Measurements from ENCODE around the gene DIO1. TPM values are rescaled to one million over a fixed set of nuclear protein-coding genes. Genes with fewer than 3 reads are reported as not detected.

DIO1 gene
- total and polyA plus RNA-seq, 2 donors (not counting 1 experiment from before 2014, with no cell fraction given): not detected

DNA sequence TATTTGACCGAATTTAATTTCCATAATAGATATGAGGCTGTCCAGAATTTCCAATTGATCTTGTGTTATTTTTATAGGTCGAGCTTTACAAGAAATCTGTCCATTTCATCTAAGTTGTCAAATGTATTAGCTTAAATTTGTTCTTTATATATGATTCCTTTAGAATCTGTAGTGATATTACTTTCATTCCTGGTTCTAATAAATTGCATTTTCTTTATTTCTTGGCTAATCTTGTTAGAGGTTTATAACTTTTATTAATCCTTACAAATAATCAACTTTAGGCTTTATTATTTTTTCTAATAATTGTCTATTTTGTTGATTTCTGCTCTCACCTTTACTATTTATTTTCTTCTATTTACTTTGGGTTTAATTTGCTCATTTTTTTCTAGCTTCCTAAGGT is 37.5 kb downstream of the DIO1 start:
- ATAC-seq (ENCODE audit: low read depth): no peak
- H3K4me3 Mint-ChIP-seq: no peak overlapping the region
- CTCF ChIA-PET: interaction anchor here (0.6 kb wide), 1 partner anchor 113 kb away, joined by 3 read pairs; no protein-coding TSS in a partner anchor

DNA sequence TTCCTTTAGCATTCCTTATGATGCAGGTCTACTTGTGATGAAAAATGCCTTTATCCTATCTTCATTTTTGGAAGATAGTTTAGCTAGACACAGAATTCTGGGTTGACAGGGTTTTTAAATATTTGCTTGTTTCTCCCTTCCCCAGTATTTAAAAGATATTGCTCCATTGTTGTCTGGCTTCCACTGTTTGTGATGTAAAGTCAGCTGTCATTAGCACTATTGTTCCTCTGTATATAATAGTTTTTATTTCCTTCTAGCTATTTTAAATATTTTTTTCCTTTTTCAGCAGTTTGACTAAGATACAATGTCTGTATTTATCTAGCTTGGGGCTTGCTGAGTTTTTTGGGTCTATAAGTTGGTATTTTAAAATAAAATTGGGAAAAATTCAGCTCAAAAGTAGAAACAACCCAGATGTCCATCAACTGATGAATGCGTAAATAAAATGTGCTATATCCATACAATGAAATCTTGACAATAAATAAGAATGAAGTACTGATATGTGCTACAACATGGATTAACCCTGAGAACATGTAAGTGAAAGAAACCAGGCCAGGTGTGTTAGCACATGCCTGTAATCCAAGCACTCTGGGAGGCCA is 40.3 kb downstream of the DIO1 start:
- Histone ChIP-seq H3K4me2 (replicated peaks; ENCODE audit: low read depth, low read length, poor library complexity, severe bottlenecking) (no peak overlapping the region), H3K27ac (ENCODE audit: low read length in 2 of 2) (no peak overlapping the region), H3K36me3 (replicated peaks in 1 of 2; ENCODE audit: control extremely low read depth in 1 of 2, control insufficient read depth in 1 of 2, extremely low read depth in 1 of 2, insufficient read depth in 2 of 2, low read length in 1 of 2) (peaks cover 3 to 15% of the 10 kb centered on the region in 2 experiments), H3K4me3 (ENCODE audit: control extremely low read depth in 1 of 5, extremely low read depth in 1 of 5, insufficient read depth in 1 of 5, low read depth in 2 of 5, low read length in 4 of 5) (no peak overlapping the region), H3K27me3 (replicated peaks in 1 of 4; ENCODE audit: control extremely low read depth in 1 of 4, control insufficient read depth in 3 of 4, insufficient read depth in 4 of 4, low read length in 3 of 4) (no peaks in the 10 kb centered on the region), H3K9ac (ENCODE audit: low read length) (no peak overlapping the region), H2AFZ (ENCODE audit: insufficient read depth, low read depth, low read length, poor library complexity, severe bottlenecking) (no peak overlapping the region), H3K79me2 (ENCODE audit: control insufficient read depth, insufficient read depth, low read length) (no peaks in the 10 kb centered on the region), H4K20me1 (ENCODE audit: control insufficient read depth, insufficient read depth, low read length, poor library complexity, severe bottlenecking) (no peaks in the 10 kb centered on the region), H3K9me3 (ENCODE audit: control extremely low read depth in 1 of 3, control insufficient read depth in 2 of 3, insufficient read depth in 1 of 3, low read length in 2 of 3) (peaks cover 3 to 17% (median 7%) of the 10 kb centered on the region in 3 donors), H3K4me1 (ENCODE audit: control insufficient read depth in 2 of 2, insufficient read depth in 2 of 2, low read length in 2 of 2) (no peaks in the 10 kb centered on the region)
- DNase-seq (no peak), ATAC-seq (ENCODE audit: low read depth) (no peak)
- Mint-ChIP-seq H3K4me1 (no peaks in the 10 kb centered on the region), H3K9me3 (ENCODE audit: insufficient read depth) (no peaks in the 10 kb centered on the region), H3K4me3 (no peak overlapping the region), H3K27ac (no peak overlapping the region), H3K27me3 (no peaks in the 10 kb centered on the region)
- no CpG with 5 or more reads among the region's 1 CpG for WGBS (ENCODE audit: insufficient coverage)
- intact Hi-C loops (cut with micrococcal nuclease): no loop called here
- POLR2A ChIA-PET: no interaction called here
- TF ChIP-seq, protein P1, sequence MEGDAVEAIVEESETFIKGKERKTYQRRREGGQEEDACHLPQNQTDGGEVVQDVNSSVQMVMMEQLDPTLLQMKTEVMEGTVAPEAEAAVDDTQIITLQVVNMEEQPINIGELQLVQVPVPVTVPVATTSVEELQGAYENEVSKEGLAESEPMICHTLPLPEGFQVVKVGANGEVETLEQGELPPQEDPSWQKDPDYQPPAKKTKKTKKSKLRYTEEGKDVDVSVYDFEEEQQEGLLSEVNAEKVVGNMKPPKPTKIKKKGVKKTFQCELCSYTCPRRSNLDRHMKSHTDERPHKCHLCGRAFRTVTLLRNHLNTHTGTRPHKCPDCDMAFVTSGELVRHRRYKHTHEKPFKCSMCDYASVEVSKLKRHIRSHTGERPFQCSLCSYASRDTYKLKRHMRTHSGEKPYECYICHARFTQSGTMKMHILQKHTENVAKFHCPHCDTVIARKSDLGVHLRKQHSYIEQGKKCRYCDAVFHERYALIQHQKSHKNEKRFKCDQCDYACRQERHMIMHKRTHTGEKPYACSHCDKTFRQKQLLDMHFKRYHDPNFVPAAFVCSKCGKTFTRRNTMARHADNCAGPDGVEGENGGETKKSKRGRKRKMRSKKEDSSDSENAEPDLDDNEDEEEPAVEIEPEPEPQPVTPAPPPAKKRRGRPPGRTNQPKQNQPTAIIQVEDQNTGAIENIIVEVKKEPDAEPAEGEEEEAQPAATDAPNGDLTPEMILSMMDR (IDR thresholded peaks at IDR 0.05): no peak
- no peak for TF ChIP-seq EZH2 (IDR thresholded peaks at IDR 0.05; ENCODE audit: borderline replicate concordance, insufficient read depth, low read depth, low read length, poor library complexity, severe bottlenecking)
- CTCF ChIA-PET: no interaction called here

More for the DNA sequence above, 37.5 kb downstream of the DIO1 start:
- TF ChIP-seq, protein P1 (IDR thresholded peaks at IDR 0.05): no peak
- no peak for TF ChIP-seq EZH2 (IDR thresholded peaks at IDR 0.05; ENCODE audit: borderline replicate concordance, insufficient read depth, low read depth, low read length, poor library complexity, severe bottlenecking)
- Histone ChIP-seq H3K79me2 (ENCODE audit: control insufficient read depth, insufficient read depth, low read length) (no peaks in the 10 kb centered on the region), H4K20me1 (ENCODE audit: control insufficient read depth, insufficient read depth, low read length, poor library complexity, severe bottlenecking) (no peaks in the 10 kb centered on the region), H3K27me3 (replicated peaks in 1 of 4; ENCODE audit: control extremely low read depth in 1 of 4, control insufficient read depth in 3 of 4, insufficient read depth in 4 of 4, low read length in 3 of 4) (no peaks in the 10 kb centered on the region), H2AFZ (ENCODE audit: insufficient read depth, low read depth, low read length, poor library complexity, severe bottlenecking) (no peak overlapping the region), H3K4me1 (ENCODE audit: control insufficient read depth in 2 of 2, insufficient read depth in 2 of 2, low read length in 2 of 2) (no peaks in the 10 kb centered on the region), H3K36me3 (replicated peaks in 1 of 2; ENCODE audit: control extremely low read depth in 1 of 2, control insufficient read depth in 1 of 2, extremely low read depth in 1 of 2, insufficient read depth in 2 of 2, low read length in 1 of 2) (peaks cover 13 to 27% of the 10 kb centered on the region in 2 experiments), H3K4me3 (ENCODE audit: control extremely low read depth in 1 of 5, extremely low read depth in 1 of 5, insufficient read depth in 1 of 5, low read depth in 2 of 5, low read length in 4 of 5) (no peak overlapping the region), H3K4me2 (replicated peaks; ENCODE audit: low read depth, low read length, poor library complexity, severe bottlenecking) (no peak overlapping the region), H3K27ac (ENCODE audit: low read length in 2 of 2) (no peak overlapping the region), H3K9me3 (ENCODE audit: control extremely low read depth in 1 of 3, control insufficient read depth in 2 of 3, insufficient read depth in 1 of 3, low read length in 2 of 3) (peaks cover 3 to 17% (median 7%) of the 10 kb centered on the region in 3 donors), H3K9ac (ENCODE audit: low read length) (no peak overlapping the region)
- Mint-ChIP-seq H3K4me1 (no peaks in the 10 kb centered on the region), H3K9me3 (ENCODE audit: insufficient read depth) (no peaks in the 10 kb centered on the region), H3K27me3 (no peaks in the 10 kb centered on the region), H3K27ac (no peak overlapping the region)
- no CpG with 5 or more reads among the region's 2 CpGs for WGBS (ENCODE audit: insufficient coverage)
- intact Hi-C loops (cut with micrococcal nuclease): no loop called here
- POLR2A ChIA-PET: no interaction called here
- DNase-seq: no peak
